T-cell (primary cell): ENCODE results near the gene CXCL6. TPM values are rescaled to one million over a fixed set of nuclear protein-coding genes. Genes with fewer than 3 reads are reported as not detected.

ENCODE experiments used
- ATAC-seq, 4 experiments: fragments of 200-7000 bp in 3 of 4; fragments of 150-1000 bp in 1 of 4; cut with Tn5 transposase; replicated peaks in 1 of 4; 1 replicate in 3 of 4; 2 replicates in 1 of 4; pipeline ENCODE4 v1.10.0; 2021; ENCODE audit warnings: moderate library complexity in 3 of 4, mild to moderate bottlenecking in 2 of 4, moderate number of reproducible peaks in 1 of 4
- CTCF ChIA-PET, 2 donors: fragments of 300-600 bp; sonication (Branson Sonifier 250); formaldehyde crosslinking; loops; one replicate each; lab custom pipeline; 2022; ENCODE audit warnings: antibody characterized with exemption in 2 of 2; lab: Charles Lee
- POLR2A ChIA-PET, 2 donors: fragments of 300-600 bp; sonication (Branson Sonifier 250); formaldehyde crosslinking; loops; one replicate each; lab custom pipeline; 2022; ENCODE audit warnings: antibody characterized with exemption in 2 of 2; lab: Charles Lee
- DNase-seq, 35 experiments: peaks; one replicate each; pipeline versions ENCODE4 v3.0.0 to v3.0.0-alpha.2; 2013 to 2023
- H3K27ac ChIP-seq: one replicate; pipeline ENCODE4 v1.5.1; 2013; ENCODE audit warnings: low read length
- H3K27me3 ChIP-seq, 2 experiments: replicated peaks in 1 of 2; 1 replicate in 1 of 2; 2 replicates in 1 of 2; pipeline versions ENCODE4 v1.6.1 to v1.7.0; 2013; ENCODE audit warnings: low read length in 1 of 2, mixed read lengths in 1 of 2; ENCODE audit not compliant: control insufficient read depth in 2 of 2, insufficient read depth in 2 of 2; ENCODE audit errors: extremely low read depth in 1 of 2
- H3K36me3 ChIP-seq, 2 donors: 1 replicate in 1 of 2; 2 replicates in 1 of 2; pipeline versions ENCODE4 v1.6.1 to v1.7.0; 2013; ENCODE audit warnings: low read length in 1 of 2; ENCODE audit not compliant: control insufficient read depth in 2 of 2, insufficient read depth in 1 of 2; ENCODE audit errors: extremely low read depth in 1 of 2
- H3K4me1 ChIP-seq, 2 experiments: 1 replicate in 1 of 2; 2 replicates in 1 of 2; pipeline versions ENCODE4 v1.6.1 to v1.7.0; 2013; ENCODE audit warnings: low read length in 2 of 2, mixed read lengths in 1 of 2; ENCODE audit not compliant: insufficient read depth in 2 of 2, control insufficient read depth in 1 of 2; ENCODE audit errors: extremely low read depth in 1 of 2
- H3K4me3 ChIP-seq, 2 donors: 1 replicate in 1 of 2; 2 replicates in 1 of 2; pipeline versions ENCODE4 v1.5.1 to v1.7.0; 2013; ENCODE audit warnings: mild to moderate bottlenecking in 2 of 2, low read length in 1 of 2, moderate library complexity in 1 of 2; ENCODE audit not compliant: control insufficient read depth in 1 of 2; ENCODE audit errors: extremely low read depth in 1 of 2
- H3K9me3 ChIP-seq: 2 replicates; pipeline ENCODE4 v1.7.0; 2013
- H3K27ac Mint-ChIP-seq, 2 donors: one replicate each; pipeline ENCODE4 v1.8.0; 2020 to 2021; ENCODE audit warnings: mild to moderate bottlenecking in 2 of 2, mixed read lengths in 2 of 2
- H3K27me3 Mint-ChIP-seq, 2 donors: one replicate each; pipeline ENCODE4 v1.8.0; 2021 to 2022; ENCODE audit warnings: mixed read lengths in 2 of 2
- H3K36me3 Mint-ChIP-seq: one replicate; pipeline ENCODE4 v1.8.0; 2021; ENCODE audit warnings: mixed read lengths
- H3K4me1 Mint-ChIP-seq, 3 donors: one replicate each; pipeline ENCODE4 v1.8.0; 2020 to 2022; ENCODE audit warnings: mixed read lengths in 3 of 3, mild to moderate bottlenecking in 1 of 3
- H3K4me3 Mint-ChIP-seq, 3 donors: one replicate each; pipeline ENCODE4 v1.8.0; 2020 to 2022; ENCODE audit warnings: mild to moderate bottlenecking in 3 of 3, mixed read lengths in 3 of 3, moderate library complexity in 3 of 3
- H3K9me3 Mint-ChIP-seq, 3 donors: one replicate each; pipeline ENCODE4 v1.8.0; 2020 to 2022; ENCODE audit warnings: mixed read lengths in 3 of 3
- WGBS: methylation state at CpG from one replicate; pipeline ENCODE4 v1.1.5; 2013; ENCODE audit warnings: missing lambda C conversion rate; ENCODE audit not compliant: insufficient coverage; 5-methylcytosine and 5-hydroxymethylcytosine counted together
- total RNA-seq, 35 experiments: library from RNA in 6 of 35; stranded (reverse) in 6 of 35; fragments of 120-200 nt in 1 of 35; gene quantifications; one replicate each; pipeline versions ENCODE4 v1.2.1 to v1.2.4 and lab custom pipeline; 2013 to 2026

Gene CXCL6
- total RNA-seq (not detected), total RNA-seq (lab: John Stamatoyannopoulos, UW) (0 to 0.07 (median 0) reads per million in 29 experiments)
- total RNA-seq (2013): not detected

- peak within 1 kb of the TSS in 1 of 3 donors; percentile 20 for H3K4me3 Mint-ChIP-seq
- no peaks in the 10 kb centered on the region for H3K36me3 ChIP-seq
- peak within 1 kb of the TSS in 1 of 2 donors; percentile 54 for H3K4me3 ChIP-seq
- no peak within 1 kb of the TSS for H3K27ac Mint-ChIP-seq
- H3K27me3 Mint-ChIP-seq: peaks cover 9 to 14% of the 10 kb centered on the region in 2 donors
- H3K4me1 Mint-ChIP-seq: no peaks in the 10 kb centered on the region
- ATAC-seq (no peak), DNase-seq (no peak)
- no peaks in the 10 kb centered on the region for H3K36me3 Mint-ChIP-seq
- H3K9me3 ChIP-seq: no peaks in the 10 kb centered on the region
- 6% methylated on average over 37 of the region's 41 CpGs for WGBS
- POLR2A ChIA-PET: interaction anchor here in 1 of 2 donors (0.6 kb wide), 1 partner anchor 227 kb away, joined by 3 read pairs; no protein-coding TSS in a partner anchor
- H3K9me3 Mint-ChIP-seq: peaks cover 0 to 5% (median 0%) of the 10 kb centered on the region in 3 donors
- no peaks in the 10 kb centered on the region for H3K4me1 ChIP-seq
- CTCF ChIA-PET: no interaction called here
- H3K27me3 ChIP-seq: peaks cover 0 to 8% of the 10 kb centered on the region in 2 experiments
- no peak within 1 kb of the TSS for H3K27ac ChIP-seq
Measured at GRCh38 chr4:73836373-73837279, at the start of gene CXCL6. Gene CXCL6 (plus strand): TSS chr4:73836678. CDS start chr4:73836751, 73 bp downstream.

GRCh38 chr4:73788411-73788810, 48.1 kb upstream of the CXCL6 start:
- Histone ChIP-seq H3K4me1 (no peaks in the 10 kb centered on the region), H3K9me3 (no peaks in the 10 kb centered on the region), H3K27ac (no peak overlapping the region), H3K4me3 (no peak overlapping the region), H3K36me3 (no peaks in the 10 kb centered on the region), H3K27me3 (no peaks in the 10 kb centered on the region)
- H3K4me1 Mint-ChIP-seq: no peaks in the 10 kb centered on the region
- H3K36me3 Mint-ChIP-seq: no peaks in the 10 kb centered on the region
- H3K9me3 Mint-ChIP-seq: peaks cover 0 to 12% (median 0%) of the 10 kb centered on the region in 3 donors
- peaks cover 0 to 3% of the 10 kb centered on the region in 2 donors for H3K27me3 Mint-ChIP-seq
- WGBS: no CpG with 5 or more reads among the region's 2 CpGs
- ATAC-seq (no peak), DNase-seq (no peak)
- CTCF ChIA-PET: no interaction called here
- H3K4me3 Mint-ChIP-seq: no peak overlapping the region
- no peak overlapping the region for H3K27ac Mint-ChIP-seq
- POLR2A ChIA-PET: no interaction called here

DNA sequence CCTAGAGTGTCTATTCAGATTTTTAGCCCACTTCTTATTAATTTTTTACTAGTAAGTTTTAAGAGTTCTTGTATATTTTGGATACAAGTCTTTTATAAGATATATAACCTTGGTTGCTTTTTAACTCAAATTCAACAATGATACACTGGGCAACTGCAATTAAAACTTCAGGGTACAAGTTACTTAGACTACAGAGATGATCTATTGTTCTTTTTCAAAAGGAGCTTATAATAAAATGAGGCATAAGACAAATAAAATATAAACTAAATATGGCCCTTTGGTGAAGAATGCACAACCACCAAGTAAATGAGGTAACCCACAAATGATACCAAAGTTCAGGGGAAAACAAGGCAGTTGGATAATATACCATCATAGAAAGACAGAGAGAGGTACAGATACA, 37.6 kb upstream of the CXCL6 start:
- ChIA-PET CTCF (interaction anchor here in 1 of 2 donors (0.5 kb wide), 1 partner anchor 578 kb away, joined by 5 read pairs; no protein-coding TSS in a partner anchor), POLR2A (no interaction called here)
- DNase-seq: no peak
- Mint-ChIP-seq H3K4me1 (no peaks in the 10 kb centered on the region), H3K27me3 (no peaks in the 10 kb centered on the region), H3K36me3 (no peaks in the 10 kb centered on the region), H3K27ac (no peak overlapping the region), H3K9me3 (peaks cover 4 to 11% (median 5%) of the 10 kb centered on the region in 3 donors), H3K4me3 (no peak overlapping the region)
- no peak overlapping the region for H3K27ac ChIP-seq
- H3K4me1 ChIP-seq: no peaks in the 10 kb centered on the region
- no peak for ATAC-seq
- no peaks in the 10 kb centered on the region for H3K27me3 ChIP-seq
- no peak overlapping the region for H3K4me3 ChIP-seq
- H3K36me3 ChIP-seq: no peaks in the 10 kb centered on the region
- H3K9me3 ChIP-seq: no peaks in the 10 kb centered on the region

DNA sequence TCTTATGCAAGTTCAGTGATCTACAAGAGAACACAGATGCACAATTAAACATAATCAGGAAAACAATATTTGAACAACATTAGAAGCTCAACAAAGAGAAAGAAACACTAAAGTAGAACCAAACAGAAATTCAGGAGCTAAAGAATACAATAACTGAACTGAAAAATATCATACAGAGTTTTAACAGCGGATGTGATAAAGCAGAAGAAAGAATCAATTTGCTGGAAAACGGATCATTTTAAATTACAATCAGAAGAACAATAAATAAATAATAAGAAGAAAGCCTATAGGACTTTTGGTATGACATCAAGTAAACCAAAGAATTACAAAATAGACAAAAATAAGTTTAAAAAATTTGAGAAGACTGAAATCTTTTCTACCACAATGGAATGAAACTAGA, 36.3 kb upstream of the CXCL6 start:
- no CpG with 5 or more reads among the region's 2 CpGs for WGBS
- POLR2A ChIA-PET: no interaction called here
- no peaks in the 10 kb centered on the region for H3K4me1 Mint-ChIP-seq

DNA sequence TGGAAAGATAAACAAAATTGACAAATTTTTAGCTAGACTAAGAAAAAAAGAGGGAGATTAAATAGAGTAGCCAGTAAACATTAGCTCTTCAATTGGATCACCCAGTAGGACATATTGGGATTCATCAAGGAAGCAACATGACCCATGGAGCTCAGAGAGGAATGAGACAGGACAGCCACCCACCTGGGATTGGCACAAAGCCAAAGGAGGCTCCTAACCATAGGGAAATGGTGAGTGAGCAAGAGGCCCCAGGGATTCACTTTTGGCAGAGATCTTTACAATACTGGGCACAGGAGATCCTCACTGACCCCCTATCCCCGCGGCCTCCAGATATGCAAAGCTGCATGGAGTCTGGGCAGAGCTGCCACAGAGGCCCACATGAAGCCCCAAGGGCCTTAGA, 34.8 kb upstream of the CXCL6 start:
- Histone ChIP-seq H3K9me3 (no peaks in the 10 kb centered on the region), H3K27me3 (no peaks in the 10 kb centered on the region), H3K4me3 (no peak overlapping the region), H3K36me3 (no peaks in the 10 kb centered on the region), H3K4me1 (no peaks in the 10 kb centered on the region), H3K27ac (no peak overlapping the region)
- no peaks in the 10 kb centered on the region for H3K4me1 Mint-ChIP-seq
- ChIA-PET POLR2A (no interaction called here), CTCF (no interaction called here)
- no peaks in the 10 kb centered on the region for H3K27me3 Mint-ChIP-seq
- DNase-seq (no peak), ATAC-seq (no peak)
- H3K4me3 Mint-ChIP-seq: no peak overlapping the region
- no peaks in the 10 kb centered on the region for H3K36me3 Mint-ChIP-seq
- peaks cover 3 to 11% (median 8%) of the 10 kb centered on the region in 3 donors for H3K9me3 Mint-ChIP-seq
- 28% methylated on average over 2 of the region's 2 CpGs for WGBS
- H3K27ac Mint-ChIP-seq: no peak overlapping the region

More for the DNA sequence above, 36.3 kb upstream of the CXCL6 start:
- Mint-ChIP-seq H3K27ac (no peak overlapping the region), H3K36me3 (no peaks in the 10 kb centered on the region), H3K4me3 (no peak overlapping the region), H3K27me3 (no peaks in the 10 kb centered on the region), H3K9me3 (peaks cover 3 to 11% (median 8%) of the 10 kb centered on the region in 3 donors)
- no peaks in the 10 kb centered on the region for H3K4me1 ChIP-seq
- DNase-seq (no peak), ATAC-seq (no peak)
- H3K9me3 ChIP-seq: no peaks in the 10 kb centered on the region
- no peak overlapping the region for H3K4me3 ChIP-seq
- no peak overlapping the region for H3K27ac ChIP-seq
- H3K27me3 ChIP-seq: no peaks in the 10 kb centered on the region
- H3K36me3 ChIP-seq: no peaks in the 10 kb centered on the region
- CTCF ChIA-PET: no interaction called here

DNA sequence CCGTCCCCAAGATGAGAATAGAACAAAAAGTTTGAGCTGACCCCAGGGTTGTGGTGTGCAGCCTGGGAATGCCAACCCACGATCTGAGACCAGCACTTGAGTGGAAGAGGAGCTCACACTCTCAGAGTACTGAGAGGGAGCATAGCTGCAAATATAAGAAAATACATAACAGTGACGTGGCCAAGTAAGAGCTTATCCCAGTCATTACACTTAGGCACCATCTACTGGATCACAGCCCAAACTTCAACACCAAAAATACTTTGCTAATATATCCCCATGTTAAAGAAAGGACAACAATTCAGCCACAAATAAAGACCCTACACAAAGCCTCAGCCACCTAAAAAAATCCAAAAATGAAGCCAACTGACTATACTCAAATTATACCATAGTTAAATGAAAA, 33.3 kb upstream of the CXCL6 start:
- Mint-ChIP-seq H3K27ac (no peak overlapping the region), H3K4me3 (no peak overlapping the region), H3K27me3 (no peaks in the 10 kb centered on the region), H3K4me1 (no peaks in the 10 kb centered on the region), H3K9me3 (peaks cover 3 to 11% (median 8%) of the 10 kb centered on the region in 3 donors), H3K36me3 (no peaks in the 10 kb centered on the region)
- Histone ChIP-seq H3K4me3 (no peak overlapping the region), H3K36me3 (no peaks in the 10 kb centered on the region), H3K27ac (no peak overlapping the region), H3K9me3 (no peaks in the 10 kb centered on the region), H3K4me1 (no peaks in the 10 kb centered on the region), H3K27me3 (no peaks in the 10 kb centered on the region)
- DNase-seq: no peak
- ATAC-seq: no peak
- CTCF ChIA-PET: no interaction called here
- POLR2A ChIA-PET: no interaction called here
- WGBS: 73% methylated on average over 3 of the region's 3 CpGs
